Pancreas (tissue), 10 donors: Measurements from ENCODE around the gene PVALEF. TPM values are rescaled to one million over a fixed set of nuclear protein-coding genes. Genes with fewer than 3 reads are reported as not detected.

ENCODE experiments used
- ATAC-seq, 4 donors: fragments of 200-7000 bp; cut with Tn5 transposase; one replicate each; pipeline versions ENCODE4 v1.8.0 to v1.9.1; 2020; ENCODE audit warnings: mild to moderate bottlenecking in 4 of 4, moderate library complexity in 4 of 4
- DNase-seq, 6 donors: peaks; one replicate each; pipeline ENCODE4 v3.0.0-alpha.2; 2020
- FAIRE-seq: peaks from 2 replicates; lab custom pipeline; 2012; peaks lifted over from hg19 to GRCh38; lab: Jason Lieb, UNC
- H3K27ac ChIP-seq, 4 donors: fragments of 200-600 bp; sonication (generic); 1 replicate in 3 of 4; 2 replicates in 1 of 4; pipeline versions ENCODE4 v1.5.0 to v1.8.0; 2020
- H3K27me3 ChIP-seq, 4 donors: fragments of 200-600 bp; one replicate each; pipeline ENCODE4 v1.8.0; 2021
- H3K36me3 ChIP-seq, 3 donors: fragments of 200-600 bp; sonication (generic) in 1 of 3; one replicate each; pipeline versions ENCODE4 v1.5.0 to v1.8.0; 2020 to 2021
- H3K4me1 ChIP-seq, 3 donors: fragments of 200-600 bp; one replicate each; pipeline ENCODE4 v1.8.0; 2021
- H3K4me3 ChIP-seq, 4 donors: fragments of 200-600 bp; sonication (generic) in 2 of 4; one replicate each; pipeline versions ENCODE4 v1.5.0 to v1.8.0; 2020 to 2021
- H3K9me3 ChIP-seq, 4 donors: fragments of 200-600 bp; one replicate each; pipeline ENCODE4 v1.8.0; 2021
- CTCF ChIP-seq, 4 donors: fragments of 200-600 bp; sonication (generic) in 3 of 4; IDR thresholded peaks; one replicate each; pipeline versions ENCODE4 v1.5.0 to v1.8.0; 2021; ENCODE audit warnings: antibody characterized with exemption in 4 of 4
- WGBS, 2 donors: extraction: QIAGEN DNeasy Blood & Tissue Kit; methylation state at CpG; one replicate each; pipeline ENCODE4 v1.1.7; 2013; 5-methylcytosine and 5-hydroxymethylcytosine counted together
- intact Hi-C, 3 donors: fragments of 100-400 bp; cut with DNase I; formaldehyde crosslinking; loops; one replicate each; pipeline versions ENCODE4 v1.11.1 to v1.14.2; 2022
- polyA plus RNA-seq, 2 donors: library from polyadenylated mRNA; stranded (reverse); fragments of 200-250 nt; gene quantifications; one replicate each; pipeline ENCODE4 v1.2.3, GENCODE V29; 2013
- total RNA-seq, 6 donors: library from RNA; stranded (reverse); fragmentation: NEBNext Ultra II Directional in 4 of 6; extraction: Animal tissue kit (Norgen Biotek cat#: 25700) in 4 of 6; gene quantifications; one replicate each; pipeline versions ENCODE4 v1.2.1 to v1.2.4, GENCODE V29; 2021 to 2023
- donor health status: healthy with polysubstance abuse.
- donor health status: DM: no; HTN: no; CAD: no; lungs with moderate emphysema.
- donor health status: DM: no; HTN: no; CAD: no.
- donor health status: control.
- donor health status: control.
- donor health status: Bipolar disorder and iron deficiency.
- donor health status: DM: yes; HTN: yes; CAD: no.
- donor health status: DM: no; HTN: no; CAD: no.
- donor health status: DM: no; HTN: no; CAD: no.
- donor health status: DM: yes; HTN: yes; CAD: no.

PVALEF gene
- total and polyA plus RNA-seq, 8 donors: 0.11 to 0.51 (median 0.17) TPM; not detected in 2

GRCh38 chr17:81187586-81188490, 22.5 kb downstream of the PVALEF start:
- Histone ChIP-seq H3K9me3 (no peaks in the 10 kb centered on the region), H3K4me3 (no peak overlapping the region), H3K27ac (no peak overlapping the region), H3K4me1 (no peaks in the 10 kb centered on the region), H3K27me3 (no peaks in the 10 kb centered on the region), H3K36me3 (no peaks in the 10 kb centered on the region)
- FAIRE-seq (no peak), ATAC-seq (no peak), DNase-seq (peak in 2 of 6 donors; percentile 22 to 64)
- 87 to 88% methylated on average over 26 of the region's 26 CpGs for WGBS, 2 donors
- intact Hi-C loops: no loop called here
- no peak for TF ChIP-seq CTCF (IDR thresholded peaks at IDR 0.05)

- Histone ChIP-seq H3K4me1 (no peaks in the 10 kb centered on the region), H3K9me3 (no peaks in the 10 kb centered on the region), H3K27ac (no peak overlapping the region), H3K27me3 (no peaks in the 10 kb centered on the region), H3K4me3 (no peak overlapping the region), H3K36me3 (no peaks in the 10 kb centered on the region)
- TF ChIP-seq CTCF (IDR thresholded peaks at IDR 0.05): no peak
- FAIRE-seq: no peak
- WGBS, 2 donors: 95 to 97% methylated on average over 12 of the region's 12 CpGs
- DNase-seq: peak in 1 of 6 donors; percentile 21
- intact Hi-C loops: no loop called here
- no peak for ATAC-seq
Observed at GRCh38 chr17:81188491-81188840, 23.2 kb downstream of the PVALEF start.

GRCh38 chr17:81189016-81189415, 23.7 kb downstream of the PVALEF start:
- DNase-seq (peak in 2 of 6 donors; percentile 16 to 55), ATAC-seq (no peak), FAIRE-seq (no peak)
- Histone ChIP-seq H3K4me1 (no peaks in the 10 kb centered on the region), H3K27me3 (no peaks in the 10 kb centered on the region), H3K27ac (no peak overlapping the region), H3K9me3 (no peaks in the 10 kb centered on the region), H3K36me3 (no peaks in the 10 kb centered on the region), H3K4me3 (no peak overlapping the region)
- 93 to 95% methylated on average over 7 of the region's 7 CpGs for WGBS, 2 donors
- no peak for TF ChIP-seq CTCF (IDR thresholded peaks at IDR 0.05)
- intact Hi-C loops: no loop called here

GRCh38 chr17:81189670-81190530, 24.6 kb downstream of the PVALEF start:
- FAIRE-seq: no peak
- no peak overlapping the region for H3K4me3 ChIP-seq
- ATAC-seq: peak in 3 of 4 donors; percentile 54 to 88 (median 71)
- H3K4me1 ChIP-seq: no peaks in the 10 kb centered on the region
- no peaks in the 10 kb centered on the region for H3K27me3 ChIP-seq
- H3K27ac ChIP-seq: no peak overlapping the region
- no peaks in the 10 kb centered on the region for H3K36me3 ChIP-seq
- 80 to 84% methylated on average over 24 to 27 of the region's 27 CpGs for WGBS, 2 donors
- TF ChIP-seq CTCF (IDR thresholded peaks at IDR 0.05): no peak
- intact Hi-C loops: loop anchor here in 1 of 3 donors (5.0 kb wide), 1 partner anchor 48 kb away; no protein-coding TSS in a partner anchor
- H3K9me3 ChIP-seq: no peaks in the 10 kb centered on the region
- peak in 2 of 6 donors; percentile 33 to 77 for DNase-seq
